ENCODE measurements around the gene FNDC3B.

Gene FNDC3B

DNA sequence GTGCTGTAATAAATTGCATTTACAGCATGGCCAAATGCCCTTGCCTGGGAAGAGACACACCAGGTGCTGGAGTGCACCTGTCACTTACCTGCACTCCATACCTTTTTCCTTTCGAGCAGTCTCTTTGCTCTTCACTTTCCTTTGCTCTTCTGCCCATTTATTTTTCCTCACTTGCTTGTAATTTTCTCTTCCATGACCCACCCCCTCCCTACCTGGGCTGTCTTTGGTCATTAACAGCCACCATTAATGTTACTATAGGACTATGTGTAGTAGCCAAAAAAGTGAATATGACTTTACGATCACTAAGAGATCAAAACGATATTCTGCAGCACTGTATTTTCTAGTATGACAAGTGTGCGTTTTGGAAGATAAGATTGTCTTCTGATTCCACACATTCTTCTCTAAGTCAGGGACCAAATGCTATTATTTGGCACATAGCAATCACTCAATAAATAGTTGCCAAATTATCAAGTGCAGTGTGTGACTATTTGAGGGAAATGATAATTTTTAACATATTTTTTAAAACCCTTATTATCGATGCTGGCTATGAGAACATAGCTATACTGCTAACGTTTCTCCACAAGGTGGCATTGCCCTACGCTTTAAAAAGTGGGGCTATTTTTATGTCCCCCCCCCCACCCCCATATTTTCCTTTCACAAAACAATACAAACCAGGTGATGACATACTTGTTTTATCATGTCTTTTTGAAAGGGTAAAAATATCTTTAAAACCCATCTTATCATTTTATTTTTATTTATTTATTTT is 294.5 kb downstream of the FNDC3B start:
- no peak for DNase-seq (ENCODE audit: low read depth)

DNA sequence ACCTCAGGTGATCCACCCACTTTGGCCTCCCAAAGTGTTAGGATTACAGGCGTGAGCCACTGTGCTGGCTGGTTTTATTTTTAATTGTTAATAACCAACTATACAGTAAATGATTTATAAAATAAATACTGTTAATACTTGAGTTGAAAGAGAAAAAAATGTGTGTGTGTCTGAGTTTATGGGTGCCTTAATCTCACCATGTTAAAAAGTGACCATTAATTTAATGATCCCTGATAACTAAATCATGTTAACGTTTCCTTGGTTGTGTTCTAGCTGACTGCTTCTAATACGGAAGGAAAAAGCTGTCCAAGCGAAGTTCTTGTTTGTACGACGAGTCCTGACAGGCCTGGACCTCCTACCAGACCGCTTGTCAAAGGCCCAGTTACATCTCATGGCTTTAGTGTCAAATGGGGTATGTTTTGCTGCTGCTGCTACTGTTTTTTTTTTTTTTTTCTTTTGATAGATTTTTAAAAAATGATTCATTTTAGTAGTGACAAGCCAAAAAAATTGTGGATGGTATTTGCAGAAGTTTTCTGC is 295.4 kb downstream of the FNDC3B start:
- no peak for DNase-seq (ENCODE audit: low read depth)

- no peak for DNase-seq (ENCODE audit: low read depth)
Observed at GRCh38 chr3:172339892-172340291, 300.5 kb downstream of the FNDC3B start.

GRCh38 chr3:172340583-172340982 is 301.2 kb downstream of the FNDC3B start:
- DNase-seq (ENCODE audit: low read depth) = no peak

DNA sequence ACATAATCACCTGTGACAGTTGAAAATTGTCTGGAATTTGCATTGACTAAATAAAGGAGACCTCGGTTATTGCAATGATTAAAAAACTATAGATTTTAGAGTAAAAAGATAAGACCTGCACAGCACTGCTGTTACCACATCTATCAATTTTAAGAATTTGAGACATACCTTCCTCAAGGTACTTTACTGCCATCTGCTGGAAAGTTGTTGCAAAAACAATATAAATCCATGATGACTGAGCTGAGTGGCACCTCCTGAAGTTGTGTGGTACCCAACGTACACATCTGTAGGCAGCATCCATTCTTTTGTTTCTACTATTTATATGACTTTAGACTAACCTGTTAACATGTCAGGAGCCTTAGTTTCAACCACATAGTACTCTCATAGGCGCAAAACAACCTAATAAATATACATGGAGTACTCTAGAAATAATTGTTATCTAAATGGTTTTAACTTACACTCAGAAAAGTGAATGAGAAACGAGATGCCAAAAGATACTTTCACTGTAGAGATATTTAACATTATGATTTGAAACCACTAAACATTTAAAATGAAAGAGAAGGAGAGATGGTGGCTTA is 302.2 kb downstream of the FNDC3B start:
- no peak for DNase-seq (ENCODE audit: low read depth)

DNA sequence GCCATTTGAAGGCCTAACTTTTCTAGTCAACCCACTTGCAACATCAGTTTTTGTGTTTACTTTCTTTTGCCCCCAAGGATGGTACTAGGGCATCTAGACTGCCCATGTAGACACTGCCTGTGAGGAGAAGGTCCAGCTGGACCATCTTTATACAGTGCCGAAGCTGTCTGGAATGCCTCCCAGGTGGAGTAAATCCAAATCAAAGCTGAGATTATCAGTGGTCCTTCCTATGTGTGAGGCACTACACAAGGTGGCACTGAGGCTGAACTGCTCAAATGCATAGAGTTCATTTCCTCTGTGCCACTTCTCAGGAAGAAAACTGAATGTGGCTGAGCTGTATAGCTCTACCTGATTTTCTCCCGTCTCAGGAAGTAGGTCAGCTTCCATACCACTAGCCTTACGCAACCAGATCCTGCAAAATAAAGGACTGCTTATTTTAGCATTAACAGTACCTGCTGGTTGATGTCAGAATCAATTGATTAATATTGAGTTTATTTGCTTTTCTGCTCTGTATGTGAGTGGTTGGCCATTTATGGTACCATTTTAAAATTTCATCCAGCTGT is 302.8 kb downstream of the FNDC3B start:
- DNase-seq (ENCODE audit: low read depth) = no peak

GRCh38 chr3:172343117-172343516 is 303.7 kb downstream of the FNDC3B start:
- DNase-seq (ENCODE audit: low read depth) = no peak

DNA sequence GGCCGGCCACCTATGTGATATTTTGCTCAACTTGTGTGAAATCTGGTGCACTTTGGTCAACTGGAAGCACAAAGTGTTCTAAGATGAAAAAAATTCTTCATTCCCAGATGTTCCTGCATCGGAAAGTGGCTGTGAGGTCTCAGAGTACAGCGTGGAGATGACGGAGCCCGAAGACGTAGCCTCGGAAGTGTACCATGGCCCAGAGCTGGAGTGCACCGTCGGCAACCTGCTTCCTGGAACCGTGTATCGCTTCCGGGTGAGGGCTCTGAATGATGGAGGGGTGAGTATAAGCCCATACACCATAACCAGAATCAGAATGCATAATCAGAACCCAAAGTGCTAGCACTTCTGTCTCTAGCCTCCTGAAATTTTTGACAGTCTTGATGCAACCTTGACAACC is 304.6 kb downstream of the FNDC3B start:
- no peak for DNase-seq (ENCODE audit: low read depth)

- DNase-seq (ENCODE audit: low read depth) = no peak
Observed at GRCh38 chr3:172346161-172346560, 306.8 kb downstream of the FNDC3B start.

- DNase-seq (ENCODE audit: low read depth) = no peak
Observed at GRCh38 chr3:172347895-172348679, 308.7 kb downstream of the FNDC3B start.

GRCh38 chr3:172351895-172352466 is 312.6 kb downstream of the FNDC3B start:
- no peak for DNase-seq (ENCODE audit: low read depth)

GRCh38 chr3:172352786-172353185 is 313.4 kb downstream of the FNDC3B start:
- no peak for DNase-seq (ENCODE audit: low read depth)

- DNase-seq (ENCODE audit: low read depth) = no peak
Observed at GRCh38 chr3:172354931-172355499, 315.6 kb downstream of the FNDC3B start.

DNA sequence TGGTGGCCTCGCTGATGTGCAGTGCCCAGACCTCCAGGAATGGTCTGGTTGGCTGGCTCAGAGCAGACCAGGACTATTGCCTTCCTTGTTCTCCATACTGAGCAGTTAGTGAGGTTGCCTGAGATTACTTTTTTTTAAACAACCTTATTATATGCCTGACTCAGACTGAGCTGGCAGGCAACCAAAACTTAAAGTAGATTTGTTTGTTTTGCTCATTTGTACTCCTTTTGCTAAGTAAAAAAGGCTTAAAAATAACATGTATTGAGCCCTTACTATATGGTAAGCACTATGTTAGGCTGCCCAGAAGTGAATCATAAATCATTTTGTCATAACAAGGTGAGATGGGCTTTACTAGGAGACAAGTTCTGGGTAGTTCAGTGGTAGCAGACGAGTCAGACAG is 316.5 kb downstream of the FNDC3B start:
- DNase-seq (ENCODE audit: low read depth) = no peak

GRCh38 chr3:172356427-172356826 is 317.0 kb downstream of the FNDC3B start:
- no peak for DNase-seq (ENCODE audit: low read depth)

DNA sequence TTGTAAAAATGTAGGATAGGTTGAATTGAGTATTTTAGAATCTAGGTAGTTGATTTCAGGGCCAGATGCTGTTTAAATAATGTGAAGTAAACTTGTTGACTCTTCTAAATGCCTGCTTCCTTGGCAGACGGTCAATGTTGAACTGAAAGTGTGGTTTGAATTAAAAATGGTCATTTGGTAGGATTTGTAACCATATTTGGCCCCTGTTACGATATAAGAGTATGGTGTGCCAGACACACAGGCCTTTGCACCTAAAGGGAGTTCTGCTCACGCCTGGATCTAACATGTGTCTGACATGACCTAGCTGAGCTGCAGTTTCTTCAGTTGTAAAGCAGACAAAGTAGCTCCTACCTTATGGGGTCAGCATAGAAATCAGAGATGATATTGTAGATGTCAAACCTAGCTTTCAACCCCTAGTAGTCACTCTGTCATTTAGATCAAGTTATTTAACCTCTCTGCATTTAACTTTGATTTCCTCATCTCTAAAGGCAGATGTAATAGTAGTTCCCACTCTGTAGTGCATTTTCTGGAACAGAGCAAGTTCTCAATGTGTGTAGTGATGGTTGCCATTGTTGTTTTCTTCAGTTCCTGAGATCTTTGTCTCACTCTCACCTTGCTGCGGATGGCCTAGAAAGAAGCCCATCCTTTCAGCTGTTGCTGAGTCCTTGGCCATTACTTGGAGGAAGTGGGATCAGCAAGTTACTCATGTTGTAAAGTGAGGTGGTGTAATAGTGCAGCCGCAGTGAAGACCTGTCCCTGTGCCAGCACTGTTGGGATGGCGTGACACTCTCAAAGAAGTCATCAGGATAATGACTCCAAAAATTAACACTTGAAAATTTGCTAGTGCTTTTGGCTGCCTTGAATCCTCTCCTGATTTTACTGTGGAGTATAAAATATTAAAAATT is 318.7 kb downstream of the FNDC3B start:
- no peak for DNase-seq (ENCODE audit: low read depth)

DNA sequence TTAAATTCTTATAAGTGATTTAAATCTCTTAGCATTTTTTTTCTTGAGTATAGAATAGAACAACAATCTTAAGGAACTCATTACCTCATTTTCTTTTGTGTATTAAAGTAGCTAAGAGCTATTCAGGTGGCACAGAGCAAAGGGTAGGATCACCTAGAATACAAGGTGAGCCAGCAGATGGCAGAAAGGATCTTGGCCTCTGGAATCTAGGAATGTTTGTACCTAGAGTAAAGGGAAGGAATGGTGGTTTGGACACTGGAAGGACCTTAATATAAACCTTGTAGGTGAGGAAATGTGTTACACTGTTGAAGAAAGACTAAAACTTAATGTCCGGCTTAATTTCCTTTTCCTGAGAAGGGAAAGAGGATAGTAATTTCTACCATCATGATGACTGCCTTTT is 319.9 kb downstream of the FNDC3B start:
- no peak for DNase-seq (ENCODE audit: low read depth)

- DNase-seq (ENCODE audit: low read depth) = no peak
Observed at GRCh38 chr3:172359996-172360395, 320.6 kb downstream of the FNDC3B start.

DNA sequence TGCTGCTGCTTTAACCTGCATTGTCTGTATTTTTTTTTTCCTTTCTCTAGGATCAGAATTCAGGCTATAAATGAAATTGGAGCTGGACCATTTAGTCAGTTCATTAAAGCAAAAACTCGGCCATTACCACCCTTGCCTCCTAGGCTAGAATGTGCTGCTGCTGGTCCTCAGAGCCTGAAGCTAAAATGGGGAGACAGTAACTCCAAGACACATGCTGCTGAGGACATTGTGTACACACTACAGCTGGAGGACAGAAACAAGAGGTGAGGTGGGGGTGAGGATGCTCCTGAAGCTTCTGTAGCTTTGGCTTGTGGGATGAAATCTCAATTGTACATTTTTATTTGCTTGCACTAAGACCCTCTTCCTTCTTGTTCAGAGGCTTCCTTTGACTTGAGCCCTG is 323.2 kb downstream of the FNDC3B start:
- no peak for DNase-seq (ENCODE audit: low read depth)

DNA sequence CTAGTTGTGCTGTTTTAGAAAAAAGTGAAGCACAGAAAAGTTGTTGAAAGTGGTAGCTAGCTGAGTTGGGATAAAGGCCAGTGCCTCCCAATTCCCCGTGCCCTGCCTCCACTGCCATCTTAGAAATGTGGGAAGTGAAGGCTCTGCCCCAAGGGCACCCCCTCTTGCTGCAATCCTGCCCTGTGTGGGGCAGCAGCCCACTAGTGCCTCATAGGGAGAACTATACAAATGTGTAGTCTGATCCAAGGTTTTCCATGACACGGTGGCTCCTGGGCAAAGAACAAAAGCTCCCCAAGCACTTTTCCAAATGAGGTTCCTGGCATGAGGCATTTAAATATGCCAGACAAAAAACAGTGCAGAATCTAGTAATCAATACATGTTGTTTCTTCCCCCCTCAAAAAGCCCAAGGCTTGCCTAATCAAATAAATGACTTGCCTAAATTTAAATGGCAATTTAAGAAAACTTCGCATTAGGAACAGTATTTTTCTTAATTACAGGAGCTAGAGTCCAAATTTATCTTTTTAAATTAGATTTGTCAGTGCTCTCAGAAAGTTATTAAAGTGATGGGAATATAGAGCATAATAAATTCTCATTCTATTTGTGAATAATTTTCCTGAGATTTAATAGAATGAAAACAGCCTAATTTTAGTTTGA is 325.1 kb downstream of the FNDC3B start:
- DNase-seq (ENCODE audit: low read depth) = no peak

All from activated gamma-delta T cell treated with anti-CD3 and anti-CD28 coated beads, Interleukin-2, amount 50 U/mL, for 16 hours (primary cell).